ENCODE measurements around the gene NKX6-1. TPM values are rescaled to one million over a fixed set of nuclear protein-coding genes. Genes with fewer than 3 reads are reported as not detected.

Gene NKX6-1
- total RNA-seq, 1 donor from 2014 or later, result 14.6 TPM

- H3K36me3 Mint-ChIP-seq (ENCODE audit: low read depth, unreplicated experiment), result peaks cover 3% of the 10 kb centered on the region
- H3K4me3 Mint-ChIP-seq (ENCODE audit: unreplicated experiment), result peak overlapping the region; percentile 79
- no peak overlapping the region for H3K27ac Mint-ChIP-seq (ENCODE audit: unreplicated experiment)
- DNase-seq (ENCODE audit: low spot score), result no peak
- H3K4me1 Mint-ChIP-seq (ENCODE audit: unreplicated experiment), result peaks cover 33% of the 10 kb centered on the region
- H3K9me3 Mint-ChIP-seq (ENCODE audit: unreplicated experiment), result no peaks in the 10 kb centered on the region
- no peak for TF ChIP-seq CTCF (IDR thresholded peaks at IDR 0.05; ENCODE audit: unreplicated experiment)
- peaks cover 27% of the 10 kb centered on the region for H3K27me3 Mint-ChIP-seq (ENCODE audit: unreplicated experiment)
These were observed 3.9 kb upstream of the NKX6-1 start for GRCh38 chr4:84502955-84503373.

GRCh38 chr4:84502333-84502954 lies 3.4 kb upstream of the NKX6-1 start:
- no peak for TF ChIP-seq CTCF (IDR thresholded peaks at IDR 0.05; ENCODE audit: unreplicated experiment)
- peak overlapping the region; percentile 33 for H3K4me3 Mint-ChIP-seq (ENCODE audit: unreplicated experiment)
- peaks cover 33% of the 10 kb centered on the region for H3K4me1 Mint-ChIP-seq (ENCODE audit: unreplicated experiment)
- peaks cover 3% of the 10 kb centered on the region for H3K36me3 Mint-ChIP-seq (ENCODE audit: low read depth, unreplicated experiment)
- no peaks in the 10 kb centered on the region for H3K9me3 Mint-ChIP-seq (ENCODE audit: unreplicated experiment)
- DNase-seq (ENCODE audit: low spot score), result no peak
- H3K27me3 Mint-ChIP-seq (ENCODE audit: unreplicated experiment), result peaks cover 27% of the 10 kb centered on the region
- H3K27ac Mint-ChIP-seq (ENCODE audit: unreplicated experiment), result no peak overlapping the region

- peak overlapping the region; percentile 33 for H3K4me3 Mint-ChIP-seq (ENCODE audit: unreplicated experiment)
- H3K36me3 Mint-ChIP-seq (ENCODE audit: low read depth, unreplicated experiment), result peaks cover 3% of the 10 kb centered on the region
- H3K27me3 Mint-ChIP-seq (ENCODE audit: unreplicated experiment), result peaks cover 27% of the 10 kb centered on the region
These were observed 2.7 kb upstream of the NKX6-1 start for GRCh38 chr4:84501721-84502267.

GRCh38 chr4:84501202-84501503 lies 2.1 kb upstream of the NKX6-1 start:
- no peak for DNase-seq (ENCODE audit: low spot score)

More at GRCh38 chr4:84501721-84502267, 2.7 kb upstream of the NKX6-1 start:
- Mint-ChIP-seq H3K4me1 (ENCODE audit: unreplicated experiment) (peaks cover 33% of the 10 kb centered on the region), H3K9me3 (ENCODE audit: unreplicated experiment) (no peaks in the 10 kb centered on the region), H3K27ac (ENCODE audit: unreplicated experiment) (no peak overlapping the region)
- DNase-seq (ENCODE audit: low spot score), result no peak
- no peak for TF ChIP-seq CTCF (IDR thresholded peaks at IDR 0.05; ENCODE audit: unreplicated experiment)

More at GRCh38 chr4:84501202-84501503, 2.1 kb upstream of the NKX6-1 start:
- H3K4me3 Mint-ChIP-seq (ENCODE audit: unreplicated experiment), result peak overlapping the region; percentile 33
- H3K4me1 Mint-ChIP-seq (ENCODE audit: unreplicated experiment), result peaks cover 36% of the 10 kb centered on the region
- no peaks in the 10 kb centered on the region for H3K9me3 Mint-ChIP-seq (ENCODE audit: unreplicated experiment)
- H3K27ac Mint-ChIP-seq (ENCODE audit: unreplicated experiment), result no peak overlapping the region
- no peak for TF ChIP-seq CTCF (IDR thresholded peaks at IDR 0.05; ENCODE audit: unreplicated experiment)
- peaks cover 7% of the 10 kb centered on the region for H3K36me3 Mint-ChIP-seq (ENCODE audit: low read depth, unreplicated experiment)
- peaks cover 27% of the 10 kb centered on the region for H3K27me3 Mint-ChIP-seq (ENCODE audit: unreplicated experiment)
